Tibial nerve (tissue), 4 donors: ENCODE data around the gene GPR146.

Experiments used
- CTCF ChIP-seq, 5 experiments: fragments of 200-600 bp in 3 of 5; fragments of 450-650 bp in 2 of 5; sonication (generic) in 3 of 5; IDR thresholded peaks; one replicate each; pipeline ENCODE4 v1.5.1; 2016 to 2019; ENCODE audit warnings: antibody characterized with exemption in 5 of 5, mild to moderate bottlenecking in 3 of 5, moderate library complexity in 2 of 5
- EP300 ChIP-seq, 2 donors: sonication (generic); formaldehyde crosslinking; IDR thresholded peaks; one replicate each; pipeline ENCODE4 v1.6.1; 2017; ENCODE audit warnings: antibody characterized with exemption in 2 of 2, mild to moderate bottlenecking in 1 of 2
- POLR2A ChIP-seq, 2 donors: fragments of 450-650 bp; IDR thresholded peaks; one replicate each; pipeline ENCODE4 v1.6.1; 2017; ENCODE audit warnings: antibody characterized with exemption in 2 of 2, mild to moderate bottlenecking in 2 of 2, moderate library complexity in 2 of 2

GRCh38 chr7:1024331-1024841 is 20.0 kb upstream of the GPR146 start:
- TF ChIP-seq CTCF (IDR thresholded peaks at IDR 0.05) (no peak), POLR2A (IDR thresholded peaks at IDR 0.05) (no peak), EP300 (IDR thresholded peaks at IDR 0.05) (no peak)
